Cerebellar nuclear complex (tissue), 1 donor: Measurements from ENCODE around the gene ETFA.
"Not testable (repeated sequence)": the region's sequence is repeated elsewhere in the genome, so short reads cannot be mapped to it uniquely, and the experiment has no call there.

Experiments
- DNase-seq, 2 experiments: peaks; one replicate each; lab custom pipeline; 2025; lab: John Stamatoyannopoulos, UW

ETFA gene

GRCh38 chr15:76270876-76271275, 40.4 kb downstream of the ETFA start:
- DNase-seq = no peak

GRCh38 chr15:76267077-76267476, 44.2 kb downstream of the ETFA start:
- DNase-seq = no peak

GRCh38 chr15:76265769-76266168, 45.5 kb downstream of the ETFA start:
- DNase-seq = not testable (repeated sequence)

- DNase-seq = no peak
Measured at GRCh38 chr15:76260246-76260938, 50.9 kb downstream of the ETFA start.

- DNase-seq = no peak
Measured at GRCh38 chr15:76259392-76259791, 51.9 kb downstream of the ETFA start.

- no peak for DNase-seq
Measured at GRCh38 chr15:76258460-76258859, 52.8 kb downstream of the ETFA start.

GRCh38 chr15:76253691-76254473, 57.4 kb downstream of the ETFA start:
- no peak for DNase-seq

GRCh38 chr15:76252249-76252648, 59.0 kb downstream of the ETFA start:
- no peak for DNase-seq

GRCh38 chr15:76251717-76252116, 59.6 kb downstream of the ETFA start:
- no peak for DNase-seq

GRCh38 chr15:76245072-76245610, 66.1 kb downstream of the ETFA start:
- no peak for DNase-seq

GRCh38 chr15:76239786-76240185, 71.5 kb downstream of the ETFA start:
- DNase-seq = no peak

- no peak for DNase-seq
Measured at GRCh38 chr15:76236350-76236749, 74.9 kb downstream of the ETFA start.

GRCh38 chr15:76235186-76235826, 76.0 kb downstream of the ETFA start:
- DNase-seq = no peak

GRCh38 chr15:76234337-76234889, 76.9 kb downstream of the ETFA start:
- no peak for DNase-seq

- DNase-seq = no peak
Measured at GRCh38 chr15:76233921-76234320, 77.3 kb downstream of the ETFA start.

- no peak for DNase-seq
Measured at GRCh38 chr15:76229266-76229665, 82.0 kb downstream of the ETFA start.

- DNase-seq = no peak
Measured at GRCh38 chr15:76223521-76223920, 87.7 kb downstream of the ETFA start.

GRCh38 chr15:76222159-76222558, 89.1 kb downstream of the ETFA start:
- no peak for DNase-seq

- no peak for DNase-seq
Measured at GRCh38 chr15:76221085-76221767, 90.0 kb downstream of the ETFA start.

GRCh38 chr15:76217882-76218217, 93.4 kb downstream of the ETFA start:
- DNase-seq = no peak

- no peak for DNase-seq
Measured at GRCh38 chr15:76217029-76217881, 94.0 kb downstream of the ETFA start.
